LNCAP (cell line): ENCODE data around the gene SH3RF1.

ENCODE experiments used
- TF ChIP-seq, protein P1 (sequence below): fragments of 450-650 bp; IDR thresholded peaks from 2 replicates; pipeline ENCODE4 v1.5.1; 2017; ENCODE audit warnings: mild to moderate bottlenecking

SH3RF1 gene

DNA sequence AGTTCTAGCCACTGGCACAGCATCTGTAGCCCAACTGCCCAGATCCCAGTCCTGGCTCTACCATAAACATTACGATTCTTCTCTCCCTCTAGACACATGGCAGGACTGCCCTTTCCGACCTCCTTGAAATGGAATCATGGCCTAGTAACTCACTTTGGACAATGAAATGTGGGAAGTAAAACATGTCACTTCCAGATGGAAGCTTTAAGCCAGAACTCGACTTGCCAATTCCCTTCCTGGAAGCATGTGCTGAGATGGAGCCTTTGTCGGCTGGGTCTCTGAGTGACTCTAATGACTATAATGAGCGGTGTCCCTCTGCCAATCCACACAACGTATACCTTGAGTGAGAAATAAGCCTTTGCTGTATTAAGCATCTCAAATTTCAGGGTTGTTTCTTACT lies 34.7 kb downstream of the SH3RF1 start:
- TF ChIP-seq, protein P1, sequence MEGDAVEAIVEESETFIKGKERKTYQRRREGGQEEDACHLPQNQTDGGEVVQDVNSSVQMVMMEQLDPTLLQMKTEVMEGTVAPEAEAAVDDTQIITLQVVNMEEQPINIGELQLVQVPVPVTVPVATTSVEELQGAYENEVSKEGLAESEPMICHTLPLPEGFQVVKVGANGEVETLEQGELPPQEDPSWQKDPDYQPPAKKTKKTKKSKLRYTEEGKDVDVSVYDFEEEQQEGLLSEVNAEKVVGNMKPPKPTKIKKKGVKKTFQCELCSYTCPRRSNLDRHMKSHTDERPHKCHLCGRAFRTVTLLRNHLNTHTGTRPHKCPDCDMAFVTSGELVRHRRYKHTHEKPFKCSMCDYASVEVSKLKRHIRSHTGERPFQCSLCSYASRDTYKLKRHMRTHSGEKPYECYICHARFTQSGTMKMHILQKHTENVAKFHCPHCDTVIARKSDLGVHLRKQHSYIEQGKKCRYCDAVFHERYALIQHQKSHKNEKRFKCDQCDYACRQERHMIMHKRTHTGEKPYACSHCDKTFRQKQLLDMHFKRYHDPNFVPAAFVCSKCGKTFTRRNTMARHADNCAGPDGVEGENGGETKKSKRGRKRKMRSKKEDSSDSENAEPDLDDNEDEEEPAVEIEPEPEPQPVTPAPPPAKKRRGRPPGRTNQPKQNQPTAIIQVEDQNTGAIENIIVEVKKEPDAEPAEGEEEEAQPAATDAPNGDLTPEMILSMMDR, result no peak

DNA sequence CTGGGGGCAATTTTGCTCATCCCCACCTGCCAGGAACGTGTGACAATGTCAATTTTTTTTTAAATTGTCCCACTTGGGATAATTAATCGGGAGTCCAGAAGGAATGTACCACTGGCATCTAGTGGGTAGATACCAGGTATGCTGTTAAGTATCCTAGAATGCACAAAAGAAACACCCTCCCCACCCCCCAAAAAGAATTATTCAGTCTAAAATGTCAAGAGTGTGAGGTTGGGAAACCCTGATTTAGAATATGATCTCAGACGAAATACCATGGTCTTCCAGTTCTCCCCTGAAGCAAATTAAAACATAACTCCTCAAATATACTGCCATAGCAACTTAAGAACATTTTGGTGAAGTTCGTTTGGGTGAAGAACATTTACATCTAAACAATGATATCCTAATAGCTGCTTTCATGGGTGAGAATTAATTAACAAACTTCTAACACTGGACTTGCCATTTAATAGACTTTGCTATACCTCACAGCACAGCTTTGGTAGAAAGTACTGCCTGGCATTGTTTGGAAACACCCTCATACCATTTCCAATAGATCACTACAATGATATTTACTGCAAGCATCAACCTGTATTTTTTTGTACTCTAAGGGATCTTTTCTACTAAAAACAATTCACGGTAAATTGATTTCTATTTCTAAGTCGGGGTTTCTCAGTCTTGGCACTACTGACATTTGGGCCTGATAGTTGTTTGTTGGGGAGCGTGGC lies 36.5 kb downstream of the SH3RF1 start:
- TF ChIP-seq, protein P1, result no peak

DNA sequence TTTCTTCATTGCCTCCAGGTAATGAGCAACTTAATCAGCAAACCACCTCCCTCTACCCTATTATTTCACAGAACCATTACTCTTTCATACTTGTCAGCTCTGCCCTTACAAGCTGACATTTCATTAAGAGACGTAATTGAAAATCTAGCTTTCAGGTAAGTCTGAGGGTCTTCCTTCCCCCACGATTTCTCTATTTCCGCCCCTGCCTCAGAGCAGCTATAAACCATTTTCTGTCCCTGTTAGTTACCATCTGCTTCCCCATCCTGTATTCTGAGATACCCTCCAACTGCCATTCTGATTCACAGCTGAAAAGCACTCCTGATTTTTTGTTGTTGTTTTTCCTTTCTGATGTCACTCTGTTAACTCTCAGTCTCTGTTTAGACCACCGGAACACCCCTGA lies 37.1 kb downstream of the SH3RF1 start:
- TF ChIP-seq, protein P1, result no peak

DNA sequence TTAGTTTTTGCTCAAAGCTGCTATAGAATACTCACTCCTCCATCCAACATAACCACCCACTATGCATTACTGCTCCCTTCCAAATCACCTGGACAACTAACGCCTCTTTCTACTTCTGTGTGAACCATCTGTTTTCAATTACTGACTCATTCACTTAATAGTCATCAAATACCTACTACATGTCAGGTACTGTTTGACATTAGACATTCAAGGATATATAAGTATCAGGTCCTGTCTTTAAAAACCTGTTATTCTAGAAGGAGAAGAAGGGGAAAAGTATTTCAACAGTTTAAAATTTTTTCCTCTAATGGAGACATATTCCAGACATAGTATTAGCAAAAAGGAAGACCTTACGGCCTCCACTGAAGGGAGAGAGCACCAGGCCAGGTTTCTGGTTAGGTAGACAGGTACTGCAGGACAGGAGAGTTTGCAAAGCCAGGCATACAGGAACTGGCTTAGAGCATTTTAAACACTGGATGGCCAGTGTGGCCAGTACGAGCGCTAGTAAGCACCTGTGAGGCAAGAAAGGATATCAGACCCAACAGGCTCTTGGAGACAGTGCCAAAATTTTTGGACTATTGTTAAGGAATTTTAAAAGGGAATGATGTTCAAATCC lies 39.0 kb downstream of the SH3RF1 start:
- TF ChIP-seq, protein P1, result no peak

DNA sequence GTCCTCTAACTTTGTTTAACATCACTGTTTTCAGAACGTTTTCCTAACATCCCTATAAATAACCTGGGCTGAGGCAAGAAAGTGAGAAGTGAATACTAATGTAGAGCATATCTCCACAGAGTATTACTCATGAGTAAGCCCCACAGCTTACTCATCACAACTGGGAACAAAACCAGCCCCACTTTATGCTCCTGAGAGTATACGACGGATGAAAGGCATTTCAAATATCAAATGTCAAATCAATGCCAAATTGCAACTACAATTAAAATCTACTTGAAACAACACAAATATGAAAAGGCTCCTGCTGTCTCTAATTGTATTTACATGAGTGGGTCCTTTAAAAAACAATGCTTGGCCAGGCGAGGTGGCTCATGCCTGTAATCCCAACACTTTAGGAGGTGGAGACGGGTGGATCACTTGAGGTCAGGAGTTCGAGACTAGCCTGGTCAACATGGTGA lies 41.2 kb downstream of the SH3RF1 start:
- TF ChIP-seq, protein P1, result no peak

DNA sequence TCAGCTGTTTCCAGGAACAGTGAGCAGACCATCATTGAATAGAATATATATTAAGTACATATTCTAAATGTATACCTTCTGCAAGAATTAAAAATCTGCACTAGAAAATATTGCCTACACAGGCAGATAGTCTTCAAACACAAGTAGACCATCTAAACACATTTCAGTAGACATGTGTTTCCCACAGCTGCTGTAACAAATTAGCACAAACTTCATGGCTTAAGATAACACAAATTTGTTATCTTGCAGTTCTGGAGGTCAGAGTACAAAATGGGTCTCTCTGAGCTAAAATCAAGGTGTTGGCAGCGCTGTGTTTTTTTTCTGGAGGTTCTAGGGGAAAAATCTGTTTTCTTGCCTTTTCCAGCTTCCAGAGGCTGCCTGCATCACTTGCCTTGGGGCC lies 42.7 kb downstream of the SH3RF1 start:
- TF ChIP-seq, protein P1, result no peak

DNA sequence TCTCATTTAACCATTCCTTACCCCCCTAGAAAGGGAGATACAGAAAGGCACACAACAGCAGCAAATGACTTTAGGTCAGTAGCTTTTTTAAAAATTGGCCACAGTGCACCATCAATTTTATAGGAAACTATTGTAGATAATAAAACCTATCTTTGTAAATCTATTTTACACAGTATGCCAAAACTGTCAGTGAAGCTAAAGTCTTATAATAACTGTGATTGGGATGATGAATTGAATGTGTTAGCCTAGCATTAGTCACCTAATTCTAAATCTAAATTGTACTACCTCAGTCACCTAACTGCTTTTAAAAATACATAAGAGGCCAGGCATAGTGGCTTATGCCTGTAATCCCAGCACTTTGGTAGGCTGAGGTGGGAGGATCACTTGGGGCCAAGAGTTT lies 44.2 kb downstream of the SH3RF1 start:
- TF ChIP-seq, protein P1, result no peak
